Omental fat pad (tissue), 4 donors: ENCODE results near the gene MAGI1. TPM values are rescaled to one million over a fixed set of nuclear protein-coding genes. Genes with fewer than 3 reads are reported as not detected.

Experiments
- ATAC-seq: fragments of 150-250 bp; one replicate; pipeline ENCODE4 v1.9.1; 2016; ENCODE audit warnings: mild to moderate bottlenecking, moderate library complexity; ENCODE audit not compliant: low FRiP score
- DNase-seq: peaks from one replicate; pipeline ENCODE4 v3.0.0-alpha.2; 2019; ENCODE audit warnings: low spot score
- total RNA-seq, 4 donors: library from RNA; depleted of rRNA; stranded (reverse); fragments of >200 nt; gene quantifications; one replicate each; pipeline ENCODE4 v1.1.0, GENCODE V29; 2016
- TF ChIP-seq, protein P1 (sequence below), 3 donors: fragments of 450-650 bp; IDR thresholded peaks; one replicate each; pipeline ENCODE4 v1.5.1; 2016 to 2017; ENCODE audit warnings: antibody characterized with exemption in 3 of 3, mild to moderate bottlenecking in 3 of 3, moderate library complexity in 2 of 3

The MAGI1 gene
- total RNA-seq, 4 donors from 2014 or later, result 22.9 to 38.8 (median 34.3) TPM

DNA sequence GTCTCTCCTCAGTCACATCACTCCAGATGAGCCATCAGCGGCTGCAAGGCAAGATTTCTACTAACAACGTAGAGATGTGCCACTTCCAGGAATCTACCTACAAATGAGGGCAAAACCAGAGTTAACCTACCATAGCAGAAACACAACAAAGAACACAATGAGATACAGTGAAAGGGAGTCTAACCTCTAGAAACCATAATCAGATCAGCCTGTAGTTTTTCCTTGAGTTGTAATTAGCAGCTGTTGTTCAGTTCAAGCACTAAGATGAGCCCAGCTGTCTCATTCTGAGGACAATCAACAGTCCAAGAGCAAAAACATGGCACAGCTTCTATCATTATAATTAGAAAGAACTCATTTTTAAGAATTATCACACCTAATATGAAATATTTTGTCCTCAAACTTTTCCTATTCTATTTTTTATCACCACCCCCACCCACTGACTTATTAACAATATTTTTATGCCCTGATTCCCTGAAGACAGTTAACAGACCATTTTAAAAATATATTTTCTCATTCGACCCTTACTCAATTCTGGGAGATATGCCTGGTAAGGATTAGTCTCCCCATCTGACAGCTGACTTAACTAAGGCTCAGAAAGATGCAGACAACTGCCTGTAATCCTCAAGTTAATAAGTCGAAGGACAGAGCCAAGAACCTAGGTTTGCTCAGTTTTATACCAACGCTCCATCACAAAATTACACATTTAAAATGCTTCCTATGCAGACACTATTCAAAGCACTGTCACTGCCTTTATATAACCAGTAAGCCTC lies 50.1 kb downstream of the MAGI1 start:
- TF ChIP-seq, protein P1, sequence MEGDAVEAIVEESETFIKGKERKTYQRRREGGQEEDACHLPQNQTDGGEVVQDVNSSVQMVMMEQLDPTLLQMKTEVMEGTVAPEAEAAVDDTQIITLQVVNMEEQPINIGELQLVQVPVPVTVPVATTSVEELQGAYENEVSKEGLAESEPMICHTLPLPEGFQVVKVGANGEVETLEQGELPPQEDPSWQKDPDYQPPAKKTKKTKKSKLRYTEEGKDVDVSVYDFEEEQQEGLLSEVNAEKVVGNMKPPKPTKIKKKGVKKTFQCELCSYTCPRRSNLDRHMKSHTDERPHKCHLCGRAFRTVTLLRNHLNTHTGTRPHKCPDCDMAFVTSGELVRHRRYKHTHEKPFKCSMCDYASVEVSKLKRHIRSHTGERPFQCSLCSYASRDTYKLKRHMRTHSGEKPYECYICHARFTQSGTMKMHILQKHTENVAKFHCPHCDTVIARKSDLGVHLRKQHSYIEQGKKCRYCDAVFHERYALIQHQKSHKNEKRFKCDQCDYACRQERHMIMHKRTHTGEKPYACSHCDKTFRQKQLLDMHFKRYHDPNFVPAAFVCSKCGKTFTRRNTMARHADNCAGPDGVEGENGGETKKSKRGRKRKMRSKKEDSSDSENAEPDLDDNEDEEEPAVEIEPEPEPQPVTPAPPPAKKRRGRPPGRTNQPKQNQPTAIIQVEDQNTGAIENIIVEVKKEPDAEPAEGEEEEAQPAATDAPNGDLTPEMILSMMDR (IDR thresholded peaks at IDR 0.05), result no peak
- DNase-seq, result no peak
- no peak for ATAC-seq

DNA sequence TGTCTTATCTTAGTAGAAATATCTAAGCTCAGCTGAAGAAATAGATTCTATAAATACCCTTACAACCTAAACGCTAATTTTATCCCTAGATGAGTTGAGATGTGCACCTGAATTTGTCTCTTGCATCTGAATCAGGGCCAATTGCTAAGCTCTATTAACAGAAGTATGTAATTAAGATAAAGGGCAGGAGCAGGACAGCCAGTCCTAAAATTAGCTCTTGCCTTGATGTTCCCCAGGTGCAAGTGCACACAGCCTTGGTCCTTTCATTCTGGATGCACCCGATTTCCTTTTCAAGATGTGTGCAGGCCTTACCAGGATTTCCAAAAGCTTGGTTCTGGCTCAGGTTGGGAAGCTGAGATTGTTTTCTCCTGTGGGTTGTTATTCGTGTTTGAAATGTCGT lies 52.4 kb downstream of the MAGI1 start:
- DNase-seq (no peak), ATAC-seq (no peak)
- TF ChIP-seq, protein P1 (IDR thresholded peaks at IDR 0.05), result no peak

DNA sequence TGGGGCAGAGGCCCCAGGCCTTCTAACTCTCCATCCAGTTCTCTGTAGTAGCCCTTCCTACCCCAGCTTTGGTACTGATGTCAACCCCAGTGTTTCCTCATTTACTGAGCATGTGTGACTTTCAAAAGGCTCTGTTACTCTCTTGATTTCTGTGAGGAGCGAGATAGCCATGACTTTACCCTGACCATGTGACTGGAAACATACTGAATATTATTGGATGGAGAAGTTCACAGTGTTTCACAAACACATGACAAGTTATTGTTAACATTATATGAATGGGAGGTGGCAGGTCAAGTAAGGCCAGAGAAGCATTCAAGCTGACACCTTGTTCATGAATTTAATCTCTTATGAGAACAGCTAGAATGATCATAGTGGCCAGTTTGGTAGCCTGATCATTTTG lies 53.7 kb downstream of the MAGI1 start:
- DNase-seq (no peak), ATAC-seq (no peak)
- TF ChIP-seq, protein P1 (IDR thresholded peaks at IDR 0.05), result no peak

DNA sequence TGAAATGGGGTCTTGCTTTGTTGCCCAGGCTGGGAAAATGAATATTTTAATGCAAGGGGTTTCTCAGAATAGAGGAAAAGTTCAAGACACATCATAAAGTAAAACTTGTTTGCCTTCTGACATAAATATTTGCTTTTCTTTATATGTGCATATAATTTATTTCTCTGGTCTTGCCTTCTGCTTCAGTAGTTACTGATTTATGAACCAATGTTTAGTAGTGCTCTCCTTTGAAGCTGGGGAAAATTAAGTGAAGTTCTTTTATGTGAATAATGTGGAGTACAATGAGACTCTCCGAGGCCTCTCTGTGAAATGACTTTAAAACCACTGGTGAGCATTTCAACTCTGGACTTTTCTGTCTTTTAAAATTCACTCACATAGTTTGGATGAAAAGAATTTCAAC lies 55.6 kb downstream of the MAGI1 start:
- ATAC-seq (no peak), DNase-seq (no peak)
- TF ChIP-seq, protein P1 (IDR thresholded peaks at IDR 0.05), result no peak

DNA sequence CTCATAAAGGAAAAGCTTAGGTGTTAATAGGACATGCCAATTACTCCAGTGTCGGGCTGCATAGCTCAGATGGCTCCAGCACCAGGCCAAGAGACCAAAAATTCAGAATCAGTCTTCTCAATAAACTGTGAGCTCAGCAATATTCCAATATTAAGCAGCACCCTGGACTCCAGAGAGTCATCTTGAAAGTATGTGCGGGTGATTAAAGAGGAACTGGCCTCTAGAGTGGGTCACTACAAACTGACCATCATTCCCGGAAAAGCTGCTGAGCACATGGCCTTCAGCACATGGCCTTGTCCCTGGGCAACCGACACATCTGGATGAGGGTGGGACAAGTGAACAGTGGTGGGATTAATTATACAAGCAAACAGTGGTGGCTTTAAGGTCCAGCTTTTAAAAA lies 59.0 kb downstream of the MAGI1 start:
- TF ChIP-seq, protein P1 (IDR thresholded peaks at IDR 0.05), result no peak
- no peak for DNase-seq
- ATAC-seq, result no peak

DNA sequence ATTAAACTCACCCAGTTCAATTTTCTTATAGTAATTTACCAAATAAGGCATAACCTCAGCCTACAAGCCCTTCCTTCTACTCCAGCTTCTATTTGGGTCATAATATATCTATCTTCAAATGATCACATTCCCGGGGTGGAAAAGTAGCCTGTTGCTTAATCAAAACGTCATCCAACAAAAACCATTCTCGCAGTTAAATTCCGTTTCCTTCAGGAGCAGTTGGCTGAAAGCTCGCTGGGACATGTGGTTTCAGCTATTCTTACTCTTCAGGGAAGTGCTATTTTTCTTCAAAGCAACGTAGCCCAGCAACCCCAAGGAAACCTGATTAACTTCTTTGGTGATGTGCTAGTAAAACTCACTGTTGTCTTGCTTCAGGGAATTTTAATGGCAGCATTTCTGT lies 59.6 kb downstream of the MAGI1 start:
- ATAC-seq, result peak; percentile 43
- DNase-seq, result no peak
- TF ChIP-seq, protein P1 (IDR thresholded peaks at IDR 0.05), result no peak

DNA sequence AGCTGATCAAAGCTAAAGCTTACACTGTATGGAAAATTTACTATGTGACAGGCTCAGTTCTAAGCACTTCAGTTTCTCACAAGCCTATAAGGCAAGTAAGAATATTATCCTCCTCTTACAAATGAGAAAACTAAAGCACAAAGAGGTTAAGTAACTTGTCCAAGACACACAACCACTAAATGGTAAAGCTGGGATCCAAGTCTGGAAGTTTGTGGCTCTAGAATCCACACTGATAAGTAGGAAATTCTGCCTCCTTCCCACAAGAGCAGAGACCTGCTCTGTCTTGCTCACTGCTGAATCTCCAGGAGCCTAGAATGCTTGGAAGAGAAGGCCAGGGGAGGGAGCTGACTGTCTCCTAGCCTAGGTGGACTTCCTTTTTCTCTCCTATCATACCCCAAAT lies 60.6 kb downstream of the MAGI1 start:
- TF ChIP-seq, protein P1 (IDR thresholded peaks at IDR 0.05), result no peak
- no peak for DNase-seq
- no peak for ATAC-seq
